ENCODE results near the gene CFAP299.

The CFAP299 gene

DNA sequence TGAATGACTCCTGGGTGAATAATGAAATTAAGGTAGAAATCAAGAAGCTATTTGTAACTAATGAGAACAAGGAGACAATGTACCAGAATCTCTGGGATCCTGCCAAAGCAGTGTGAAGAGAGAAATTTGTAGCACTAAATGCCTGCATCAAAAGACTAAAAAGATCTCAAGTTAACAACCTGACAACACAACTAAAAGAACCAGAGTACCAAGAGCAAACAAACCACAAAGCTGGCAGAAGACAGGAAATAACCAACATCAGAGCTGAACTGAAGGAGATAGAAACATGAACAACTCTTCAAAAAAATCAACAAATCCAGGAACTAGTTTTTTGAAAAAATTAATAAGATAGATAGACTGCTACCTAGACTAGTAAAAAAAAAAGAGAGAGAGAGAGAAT, 8.4 kb downstream of the CFAP299 start:
- FAIRE-seq = no peak
- DNase-seq (ENCODE audit: insufficient read length, low spot score) = no peak

GRCh38 chr4:80360084-80360483, 24.6 kb downstream of the CFAP299 start:
- DNase-seq (ENCODE audit: insufficient read length, low spot score) (no peak), FAIRE-seq (no peak)
- no peak for TF ChIP-seq POLR2A (IDR thresholded peaks at IDR 0.05; ENCODE audit: low read depth, low read length)

More for the DNA sequence above, 8.4 kb downstream of the CFAP299 start:
- TF ChIP-seq POLR2A (IDR thresholded peaks at IDR 0.05; ENCODE audit: low read depth, low read length) = no peak

- FAIRE-seq (no peak), DNase-seq (ENCODE audit: insufficient read length, low spot score) (no peak)
- no peak for TF ChIP-seq POLR2A (IDR thresholded peaks at IDR 0.05; ENCODE audit: low read depth, low read length)
These were observed 25.4 kb downstream of the CFAP299 start for GRCh38 chr4:80360900-80361299.

GRCh38 chr4:80361329-80361900, 25.9 kb downstream of the CFAP299 start:
- DNase-seq (ENCODE audit: insufficient read length, low spot score) = no peak
- FAIRE-seq = no peak
- TF ChIP-seq POLR2A (IDR thresholded peaks at IDR 0.05; ENCODE audit: low read depth, low read length) = no peak

GRCh38 chr4:80362578-80363181, 27.1 kb downstream of the CFAP299 start:
- FAIRE-seq = peak; percentile 20
- no peak for DNase-seq (ENCODE audit: insufficient read length, low spot score)
- TF ChIP-seq POLR2A (IDR thresholded peaks at IDR 0.05; ENCODE audit: low read depth, low read length) = no peak

DNA sequence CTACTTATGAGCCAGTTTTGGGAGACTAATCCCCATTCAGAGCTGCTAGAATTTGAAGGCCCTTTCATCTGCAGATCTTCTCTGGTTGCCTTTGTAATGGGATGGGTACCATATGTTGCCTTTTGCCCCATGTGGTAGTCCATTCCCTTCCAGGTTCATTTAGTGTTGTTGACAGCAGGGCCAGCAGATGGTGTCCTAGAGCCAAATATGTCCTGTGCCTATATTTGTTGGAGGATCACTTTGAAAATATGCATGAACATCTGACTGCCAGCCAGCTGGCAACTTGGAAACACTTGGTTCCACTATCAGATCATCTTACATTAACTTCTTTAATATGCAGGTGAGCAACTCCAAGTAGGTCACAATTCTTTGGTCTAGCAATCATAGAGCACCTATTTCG, 30.4 kb downstream of the CFAP299 start:
- DNase-seq (ENCODE audit: insufficient read length, low spot score) = peak; percentile 10
- peak; percentile 91 for FAIRE-seq
- no peak for TF ChIP-seq POLR2A (IDR thresholded peaks at IDR 0.05; ENCODE audit: low read depth, low read length)

DNA sequence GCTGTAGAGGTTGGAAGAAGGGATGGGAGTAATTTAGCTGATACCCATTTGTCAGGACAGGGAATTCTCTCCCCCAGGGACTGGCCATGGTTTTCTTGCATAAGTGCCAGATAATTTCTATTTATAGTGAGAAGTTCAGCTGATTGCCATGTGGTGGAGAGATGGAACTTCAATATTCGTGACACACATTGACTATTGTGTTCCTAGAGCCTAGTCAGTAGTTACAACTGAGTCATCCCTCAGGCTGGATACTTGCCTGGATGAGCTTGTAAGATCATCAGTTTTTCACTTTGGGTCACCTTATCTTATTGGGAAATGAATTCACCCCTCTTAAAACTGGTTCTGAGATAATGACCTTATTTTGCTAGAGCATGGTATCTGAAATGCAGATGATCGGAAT, 32.2 kb downstream of the CFAP299 start:
- FAIRE-seq (no peak), DNase-seq (ENCODE audit: insufficient read length, low spot score) (no peak)
- no peak for TF ChIP-seq POLR2A (IDR thresholded peaks at IDR 0.05; ENCODE audit: low read depth, low read length)

DNA sequence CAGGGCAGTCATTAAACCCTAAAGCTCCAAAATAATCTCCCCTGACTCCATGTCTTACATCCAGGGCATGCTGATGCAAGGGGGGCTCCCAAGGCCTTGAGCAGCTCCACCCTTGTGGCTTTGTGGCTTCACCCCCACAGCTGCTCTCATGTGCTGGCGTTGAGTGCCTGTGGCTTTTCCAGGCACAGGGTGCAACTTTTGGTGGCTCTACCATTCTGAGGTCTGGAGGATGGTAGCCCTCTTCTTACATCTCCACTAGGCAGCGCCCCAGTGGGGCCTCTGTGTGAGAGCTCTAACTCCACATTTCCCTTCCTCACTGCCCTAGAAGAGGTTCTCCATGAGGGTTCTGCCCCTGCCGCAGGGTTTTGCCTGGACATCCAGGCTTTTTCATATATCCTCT, 35.1 kb downstream of the CFAP299 start:
- no peak for TF ChIP-seq POLR2A (IDR thresholded peaks at IDR 0.05; ENCODE audit: low read depth, low read length)
- DNase-seq (ENCODE audit: insufficient read length, low spot score) (no peak), FAIRE-seq (no peak)

DNA sequence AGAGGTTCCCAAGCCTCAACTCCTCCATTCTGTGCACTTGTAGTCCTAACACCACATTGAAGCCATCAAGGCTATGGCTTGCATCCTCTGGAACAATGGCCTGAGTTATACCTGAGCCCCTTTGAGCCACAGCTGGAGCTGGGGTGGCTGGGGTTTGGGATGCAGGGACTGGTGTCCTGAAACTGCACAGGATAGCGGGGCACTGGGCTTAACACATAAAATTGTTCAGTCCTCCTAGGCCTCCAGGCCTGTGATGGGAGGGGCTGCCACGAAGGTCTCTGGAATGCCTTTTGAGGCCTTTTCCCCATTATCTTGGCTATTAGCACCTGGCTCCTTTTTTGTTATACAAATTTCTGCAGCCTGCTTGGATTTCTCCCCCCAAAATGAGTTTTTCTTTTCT, 35.5 kb downstream of the CFAP299 start:
- no peak for TF ChIP-seq POLR2A (IDR thresholded peaks at IDR 0.05; ENCODE audit: low read depth, low read length)
- FAIRE-seq = no peak
- no peak for DNase-seq (ENCODE audit: insufficient read length, low spot score)

DNA sequence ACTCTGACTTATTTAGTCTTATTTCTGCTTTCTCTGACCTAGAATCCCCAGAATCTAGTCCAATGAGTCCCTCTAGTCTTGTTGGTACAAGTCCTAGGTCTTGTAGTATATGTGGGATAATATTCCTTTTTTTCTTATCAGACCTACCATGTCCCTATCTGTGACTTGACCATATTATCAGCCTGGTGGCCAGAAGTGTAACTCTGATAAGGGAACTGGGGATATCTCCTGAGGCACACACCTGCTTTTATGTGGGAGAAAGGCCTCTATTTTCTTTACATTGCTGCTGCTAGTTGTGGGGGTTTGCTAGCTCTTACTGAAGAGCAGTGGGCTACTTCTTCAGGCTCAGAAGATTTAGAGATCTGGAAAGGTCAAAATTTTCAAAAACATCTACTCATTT, 38.6 kb downstream of the CFAP299 start:
- DNase-seq (ENCODE audit: insufficient read length, low spot score) (no peak), FAIRE-seq (no peak)
- no peak for TF ChIP-seq POLR2A (IDR thresholded peaks at IDR 0.05; ENCODE audit: low read depth, low read length)

GRCh38 chr4:80382090-80382832, 46.7 kb downstream of the CFAP299 start:
- TF ChIP-seq POLR2A (IDR thresholded peaks at IDR 0.05; ENCODE audit: low read depth, low read length) = no peak
- DNase-seq (ENCODE audit: insufficient read length, low spot score) = no peak
- FAIRE-seq = no peak

- FAIRE-seq = no peak
- no peak for TF ChIP-seq POLR2A (IDR thresholded peaks at IDR 0.05; ENCODE audit: low read depth, low read length)
- no peak for DNase-seq (ENCODE audit: insufficient read length, low spot score)
These were observed 50.1 kb downstream of the CFAP299 start for GRCh38 chr4:80385397-80386280.

- FAIRE-seq (no peak), DNase-seq (ENCODE audit: insufficient read length, low spot score) (no peak)
These were observed 50.9 kb downstream of the CFAP299 start for GRCh38 chr4:80386281-80386886.

More at GRCh38 chr4:80386281-80386886, 50.9 kb downstream of the CFAP299 start:
- TF ChIP-seq POLR2A (IDR thresholded peaks at IDR 0.05; ENCODE audit: low read depth, low read length) = no peak

Data from H54 (cell line).